T-cell (primary cell): Measurements from ENCODE around the gene OGFRL1. TPM values are rescaled to one million over a fixed set of nuclear protein-coding genes. Genes with fewer than 3 reads are reported as not detected.

Experiments
- ATAC-seq, 4 experiments: fragments of 200-7000 bp in 3 of 4; fragments of 150-1000 bp in 1 of 4; cut with Tn5 transposase; replicated peaks in 1 of 4; 1 replicate in 3 of 4; 2 replicates in 1 of 4; pipeline ENCODE4 v1.10.0; 2021; ENCODE audit warnings: moderate library complexity in 3 of 4, mild to moderate bottlenecking in 2 of 4, moderate number of reproducible peaks in 1 of 4
- CTCF ChIA-PET, 2 donors: fragments of 300-600 bp; sonication (Branson Sonifier 250); formaldehyde crosslinking; loops; one replicate each; lab custom pipeline; 2022; ENCODE audit warnings: antibody characterized with exemption in 2 of 2; lab: Charles Lee
- POLR2A ChIA-PET, 2 donors: fragments of 300-600 bp; sonication (Branson Sonifier 250); formaldehyde crosslinking; loops; one replicate each; lab custom pipeline; 2022; ENCODE audit warnings: antibody characterized with exemption in 2 of 2; lab: Charles Lee
- DNase-seq, 35 experiments: peaks; one replicate each; pipeline versions ENCODE4 v3.0.0 to v3.0.0-alpha.2; 2013 to 2023
- H3K27ac ChIP-seq: one replicate; pipeline ENCODE4 v1.5.1; 2013; ENCODE audit warnings: low read length
- H3K27me3 ChIP-seq, 2 experiments: replicated peaks in 1 of 2; 1 replicate in 1 of 2; 2 replicates in 1 of 2; pipeline versions ENCODE4 v1.6.1 to v1.7.0; 2013; ENCODE audit warnings: low read length in 1 of 2, mixed read lengths in 1 of 2; ENCODE audit not compliant: control insufficient read depth in 2 of 2, insufficient read depth in 2 of 2; ENCODE audit errors: extremely low read depth in 1 of 2
- H3K36me3 ChIP-seq, 2 donors: 1 replicate in 1 of 2; 2 replicates in 1 of 2; pipeline versions ENCODE4 v1.6.1 to v1.7.0; 2013; ENCODE audit warnings: low read length in 1 of 2; ENCODE audit not compliant: control insufficient read depth in 2 of 2, insufficient read depth in 1 of 2; ENCODE audit errors: extremely low read depth in 1 of 2
- H3K4me1 ChIP-seq, 2 experiments: 1 replicate in 1 of 2; 2 replicates in 1 of 2; pipeline versions ENCODE4 v1.6.1 to v1.7.0; 2013; ENCODE audit warnings: low read length in 2 of 2, mixed read lengths in 1 of 2; ENCODE audit not compliant: insufficient read depth in 2 of 2, control insufficient read depth in 1 of 2; ENCODE audit errors: extremely low read depth in 1 of 2
- H3K4me3 ChIP-seq, 2 donors: 1 replicate in 1 of 2; 2 replicates in 1 of 2; pipeline versions ENCODE4 v1.5.1 to v1.7.0; 2013; ENCODE audit warnings: mild to moderate bottlenecking in 2 of 2, low read length in 1 of 2, moderate library complexity in 1 of 2; ENCODE audit not compliant: control insufficient read depth in 1 of 2; ENCODE audit errors: extremely low read depth in 1 of 2
- H3K9me3 ChIP-seq: 2 replicates; pipeline ENCODE4 v1.7.0; 2013
- H3K27ac Mint-ChIP-seq, 2 donors: one replicate each; pipeline ENCODE4 v1.8.0; 2020 to 2021; ENCODE audit warnings: mild to moderate bottlenecking in 2 of 2, mixed read lengths in 2 of 2
- H3K27me3 Mint-ChIP-seq, 2 donors: one replicate each; pipeline ENCODE4 v1.8.0; 2021 to 2022; ENCODE audit warnings: mixed read lengths in 2 of 2
- H3K36me3 Mint-ChIP-seq: one replicate; pipeline ENCODE4 v1.8.0; 2021; ENCODE audit warnings: mixed read lengths
- H3K4me1 Mint-ChIP-seq, 3 donors: one replicate each; pipeline ENCODE4 v1.8.0; 2020 to 2022; ENCODE audit warnings: mixed read lengths in 3 of 3, mild to moderate bottlenecking in 1 of 3
- H3K4me3 Mint-ChIP-seq, 3 donors: one replicate each; pipeline ENCODE4 v1.8.0; 2020 to 2022; ENCODE audit warnings: mild to moderate bottlenecking in 3 of 3, mixed read lengths in 3 of 3, moderate library complexity in 3 of 3
- H3K9me3 Mint-ChIP-seq, 3 donors: one replicate each; pipeline ENCODE4 v1.8.0; 2020 to 2022; ENCODE audit warnings: mixed read lengths in 3 of 3
- WGBS: methylation state at CpG from one replicate; pipeline ENCODE4 v1.1.5; 2013; ENCODE audit warnings: missing lambda C conversion rate; ENCODE audit not compliant: insufficient coverage; 5-methylcytosine and 5-hydroxymethylcytosine counted together
- total RNA-seq, 35 experiments: library from RNA in 6 of 35; stranded (reverse) in 6 of 35; fragments of 120-200 nt in 1 of 35; gene quantifications; one replicate each; pipeline versions ENCODE4 v1.2.1 to v1.2.4 and lab custom pipeline; 2013 to 2026

OGFRL1 gene
- total RNA-seq, 5 donors from 2014 or later (not counting 1 experiment from before 2014, with no cell fraction given), result 7.3 to 10.0 (median 8.2) TPM

DNA sequence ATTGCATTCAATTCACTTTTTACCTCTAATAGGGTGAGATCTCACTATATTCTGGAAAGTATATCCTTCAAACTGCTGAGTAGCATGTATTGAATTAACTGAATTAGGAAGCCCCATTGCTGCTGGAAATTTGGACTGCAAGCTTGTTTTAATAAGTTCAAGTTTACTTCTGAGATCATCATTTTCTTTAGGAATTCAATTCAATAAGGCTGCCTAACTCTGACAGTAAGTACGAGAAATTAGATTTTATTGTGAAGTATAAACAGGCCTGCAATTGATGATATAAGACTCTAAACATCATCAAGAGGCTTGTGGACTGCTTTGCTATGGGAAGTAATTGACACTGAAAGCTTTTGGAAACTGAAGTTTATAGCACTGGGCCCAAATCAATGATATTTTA is 44.4 kb downstream of the OGFRL1 start:
- Mint-ChIP-seq H3K27ac (no peak overlapping the region), H3K27me3 (peaks cover 0 to 21% of the 10 kb centered on the region in 2 donors), H3K36me3 (no peaks in the 10 kb centered on the region), H3K4me1 (no peaks in the 10 kb centered on the region), H3K4me3 (no peak overlapping the region), H3K9me3 (no peaks in the 10 kb centered on the region)
- POLR2A ChIA-PET, result no interaction called here
- peaks cover 0 to under 1% of the 10 kb centered on the region in 2 experiments for H3K27me3 ChIP-seq
- H3K4me1 ChIP-seq, result no peaks in the 10 kb centered on the region
- ATAC-seq, result no peak
- 100% methylated on average over 1 of the region's 1 CpG for WGBS
- no peaks in the 10 kb centered on the region for H3K9me3 ChIP-seq
- CTCF ChIA-PET, result interaction anchor here in 1 of 2 donors (0.5 kb wide), 1 partner anchor 144 kb away, joined by 5 read pairs; no protein-coding TSS in a partner anchor
- DNase-seq, result no peak
- H3K36me3 ChIP-seq, result no peaks in the 10 kb centered on the region
- no peak overlapping the region for H3K27ac ChIP-seq
- no peak overlapping the region for H3K4me3 ChIP-seq

DNA sequence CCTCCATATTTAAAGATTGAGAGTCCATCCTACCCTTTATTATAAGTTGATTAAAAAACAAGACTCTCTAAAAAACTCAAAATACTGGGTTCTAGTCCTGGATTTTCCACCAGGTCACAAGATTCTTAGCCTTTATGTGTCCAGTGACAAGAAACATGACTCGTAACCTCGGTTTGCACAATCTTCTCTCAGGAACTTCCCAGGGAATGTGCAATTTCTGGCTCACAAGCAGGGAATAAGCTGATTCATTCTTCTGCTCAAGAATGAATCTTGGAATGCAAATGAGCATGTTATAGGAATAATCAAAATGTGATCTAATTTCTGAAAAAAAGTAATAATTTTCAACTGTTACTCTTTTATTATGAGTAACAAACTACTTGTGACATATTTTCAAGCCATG is 45.1 kb downstream of the OGFRL1 start:
- Histone ChIP-seq H3K9me3 (no peaks in the 10 kb centered on the region), H3K4me3 (no peak overlapping the region), H3K27me3 (no peaks in the 10 kb centered on the region), H3K36me3 (no peaks in the 10 kb centered on the region), H3K27ac (no peak overlapping the region), H3K4me1 (no peaks in the 10 kb centered on the region)
- 94% methylated on average over 2 of the region's 2 CpGs for WGBS
- peaks cover 0 to 19% of the 10 kb centered on the region in 2 donors for H3K27me3 Mint-ChIP-seq
- ChIA-PET CTCF (no interaction called here), POLR2A (no interaction called here)
- DNase-seq (no peak), ATAC-seq (no peak)
- no peak overlapping the region for H3K27ac Mint-ChIP-seq
- H3K4me1 Mint-ChIP-seq, result no peaks in the 10 kb centered on the region
- H3K36me3 Mint-ChIP-seq, result no peaks in the 10 kb centered on the region
- H3K9me3 Mint-ChIP-seq, result no peaks in the 10 kb centered on the region
- no peak overlapping the region for H3K4me3 Mint-ChIP-seq

- no peak for ATAC-seq
- no peak overlapping the region for H3K4me3 Mint-ChIP-seq
- POLR2A ChIA-PET, result no interaction called here
These were observed 46.2 kb downstream of the OGFRL1 start for GRCh38 chr6:71334768-71335167.

DNA sequence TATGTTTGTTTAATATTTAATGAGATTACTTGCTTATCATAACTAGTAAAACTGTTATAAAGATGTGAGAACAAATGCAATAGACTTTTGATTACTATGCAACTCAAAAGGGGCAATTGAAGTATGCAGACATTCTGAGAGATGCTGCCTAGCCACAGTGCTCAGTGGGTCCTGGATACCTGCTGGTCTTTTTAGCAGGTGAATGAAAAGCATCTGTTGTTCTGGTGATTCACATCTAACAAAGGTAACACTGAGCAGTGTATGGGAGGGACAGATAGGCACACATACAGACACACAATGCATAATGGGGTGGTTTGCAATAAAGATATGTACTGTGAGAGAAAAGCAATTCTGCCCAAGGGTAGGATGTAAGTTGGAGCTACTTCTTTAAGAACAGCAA is 46.9 kb downstream of the OGFRL1 start:
- Mint-ChIP-seq H3K27ac (no peak overlapping the region), H3K36me3 (no peaks in the 10 kb centered on the region), H3K4me3 (no peak overlapping the region), H3K27me3 (peaks cover 0 to 9% of the 10 kb centered on the region in 2 donors), H3K4me1 (no peaks in the 10 kb centered on the region), H3K9me3 (no peaks in the 10 kb centered on the region)
- Histone ChIP-seq H3K27me3 (peaks cover 0 to 4% of the 10 kb centered on the region in 2 experiments), H3K4me1 (no peaks in the 10 kb centered on the region), H3K9me3 (no peaks in the 10 kb centered on the region), H3K4me3 (no peak overlapping the region), H3K27ac (no peak overlapping the region), H3K36me3 (no peaks in the 10 kb centered on the region)
- CTCF ChIA-PET, result no interaction called here
- ATAC-seq (no peak), DNase-seq (no peak)
- POLR2A ChIA-PET, result interaction anchor here in 1 of 2 donors (0.5 kb wide), 1 partner anchor 91 kb away, joined by 3 read pairs; no protein-coding TSS in a partner anchor

More at GRCh38 chr6:71334768-71335167, 46.2 kb downstream of the OGFRL1 start:
- Mint-ChIP-seq H3K27ac (no peak overlapping the region), H3K27me3 (peaks cover 0 to 11% of the 10 kb centered on the region in 2 donors), H3K36me3 (no peaks in the 10 kb centered on the region), H3K4me1 (no peaks in the 10 kb centered on the region), H3K9me3 (no peaks in the 10 kb centered on the region)
- DNase-seq, result no peak
- H3K36me3 ChIP-seq, result no peaks in the 10 kb centered on the region
- H3K27ac ChIP-seq, result no peak overlapping the region
- no peak overlapping the region for H3K4me3 ChIP-seq
- no peaks in the 10 kb centered on the region for H3K27me3 ChIP-seq
- H3K4me1 ChIP-seq, result no peaks in the 10 kb centered on the region
- CTCF ChIA-PET, result no interaction called here
- H3K9me3 ChIP-seq, result no peaks in the 10 kb centered on the region

DNA sequence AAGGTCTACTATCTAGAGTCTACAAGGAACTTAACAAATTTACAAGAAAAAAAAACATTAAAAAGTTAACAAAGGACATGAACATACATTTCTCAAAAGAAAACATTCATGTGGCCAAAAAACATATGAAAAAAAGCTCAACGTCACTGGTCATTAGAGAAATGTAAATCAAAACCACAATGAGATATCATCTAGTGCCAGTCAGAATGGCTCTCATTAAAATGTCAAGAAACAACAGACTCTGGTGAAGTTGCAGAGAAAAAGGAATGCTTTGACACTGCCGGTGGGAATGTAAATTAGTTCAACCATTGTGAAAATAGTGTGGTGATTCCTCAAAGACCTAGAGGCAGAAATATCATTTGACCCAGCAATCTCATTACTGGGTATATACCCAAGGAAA is 48.3 kb downstream of the OGFRL1 start:
- ATAC-seq, result no peak
- peaks cover 0 to 4% of the 10 kb centered on the region in 2 experiments for H3K27me3 ChIP-seq
- H3K4me1 ChIP-seq, result no peaks in the 10 kb centered on the region
- CTCF ChIA-PET, result interaction anchor here in 1 of 2 donors (0.6 kb wide), 1 partner anchor 562 kb away, joined by 3 read pairs; no protein-coding TSS in a partner anchor
- no CpG with 5 or more reads among the region's 2 CpGs for WGBS
- H3K4me3 Mint-ChIP-seq, result no peak overlapping the region
- no peak overlapping the region for H3K4me3 ChIP-seq
- no peaks in the 10 kb centered on the region for H3K36me3 ChIP-seq
- H3K27ac ChIP-seq, result no peak overlapping the region
- POLR2A ChIA-PET, result no interaction called here
- no peak overlapping the region for H3K27ac Mint-ChIP-seq
- no peaks in the 10 kb centered on the region for H3K9me3 ChIP-seq
- H3K9me3 Mint-ChIP-seq, result no peaks in the 10 kb centered on the region
- H3K4me1 Mint-ChIP-seq, result no peaks in the 10 kb centered on the region
- no peak for DNase-seq
- H3K27me3 Mint-ChIP-seq, result peaks cover 0 to 8% of the 10 kb centered on the region in 2 donors
- H3K36me3 Mint-ChIP-seq, result no peaks in the 10 kb centered on the region

DNA sequence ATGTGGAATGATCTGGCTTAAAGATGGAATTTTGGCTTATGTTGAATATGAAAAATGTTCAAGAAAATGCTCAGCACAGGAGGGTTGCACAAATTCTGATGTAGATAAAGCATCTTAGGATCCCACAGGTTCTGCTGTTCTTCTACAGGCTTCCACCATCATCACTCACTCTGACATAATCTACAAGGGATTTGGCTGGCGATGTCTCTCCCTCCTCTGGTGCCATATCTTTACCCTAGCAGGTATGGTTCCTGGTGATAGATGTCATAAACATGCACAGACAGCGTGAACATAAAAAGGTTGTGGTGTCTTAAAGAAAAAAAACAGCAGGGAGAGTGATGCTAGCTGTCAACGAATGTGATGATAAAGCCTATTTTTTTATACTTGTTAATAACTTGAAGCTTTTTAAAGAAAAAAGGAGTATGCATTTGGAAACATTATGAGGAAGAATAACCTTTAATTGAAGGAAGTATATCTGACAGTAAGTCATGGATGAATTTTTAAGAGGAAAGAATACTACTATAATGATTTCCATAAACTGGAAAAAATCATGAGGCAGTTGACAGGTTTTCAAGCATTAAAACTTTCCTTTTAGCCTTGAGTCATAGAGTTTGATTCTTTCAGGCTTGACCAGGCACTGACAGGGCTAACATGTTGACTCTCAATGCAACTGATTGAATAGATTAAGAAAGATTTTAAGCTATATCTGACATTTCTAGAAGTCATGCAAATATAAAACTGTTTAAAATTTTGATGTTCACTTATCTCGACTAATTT is 50.1 kb downstream of the OGFRL1 start:
- ChIA-PET POLR2A (no interaction called here), CTCF (interaction anchor here in 1 of 2 donors (0.6 kb wide), 1 partner anchor 1037 kb away, joined by 9 read pairs; no protein-coding TSS in a partner anchor)
- Mint-ChIP-seq H3K36me3 (no peaks in the 10 kb centered on the region), H3K9me3 (no peaks in the 10 kb centered on the region), H3K27ac (no peak overlapping the region), H3K4me1 (no peaks in the 10 kb centered on the region), H3K4me3 (no peak overlapping the region), H3K27me3 (peaks cover 2 to 8% of the 10 kb centered on the region in 2 donors)
- peaks cover 0 to 4% of the 10 kb centered on the region in 2 experiments for H3K27me3 ChIP-seq
- 100% methylated on average over 1 of the region's 4 CpGs for WGBS
- no peaks in the 10 kb centered on the region for H3K4me1 ChIP-seq
- no peaks in the 10 kb centered on the region for H3K36me3 ChIP-seq
- H3K27ac ChIP-seq, result no peak overlapping the region
- no peaks in the 10 kb centered on the region for H3K9me3 ChIP-seq
- DNase-seq, result no peak
- H3K4me3 ChIP-seq, result no peak overlapping the region
- no peak for ATAC-seq
